Spleen (tissue), 11 donors: ENCODE measurements around the gene GLP2R. TPM values are rescaled to one million over a fixed set of nuclear protein-coding genes. Genes with fewer than 3 reads are reported as not detected.
A peak's percentile ranks its signal among the peaks of the same experiment; 100 is the strongest.

Experiments used
- DNase-seq: peaks from one replicate; pipeline ENCODE4 v3.0.0-alpha.2; 2020
- H3K27ac ChIP-seq, 8 donors: fragments of 200-600 bp; sonication (generic) in 7 of 8; 1 replicate in 4 of 8; 2 replicates in 4 of 8; pipeline versions ENCODE4 v1.5.0 to v1.8.0; 2016 to 2021; ENCODE audit warnings: inconsistent platforms in 4 of 8, mild to moderate bottlenecking in 4 of 8, moderate library complexity in 1 of 8
- H3K27me3 ChIP-seq, 7 donors: fragments of 200-600 bp; sonication (generic) in 6 of 7; replicated peaks in 1 of 7; 1 replicate in 4 of 7; 2 replicates in 3 of 7; pipeline versions ENCODE4 v1.5.0 to v1.8.0; 2016 to 2021; ENCODE audit warnings: inconsistent platforms in 3 of 7, mild to moderate bottlenecking in 1 of 7
- H3K36me3 ChIP-seq, 6 donors: fragments of 200-600 bp; sonication (generic) in 5 of 6; 1 replicate in 4 of 6; 2 replicates in 2 of 6; pipeline versions ENCODE4 v1.5.0 to v1.8.0; 2016 to 2021; ENCODE audit warnings: inconsistent platforms in 2 of 6
- H3K4me1 ChIP-seq, 6 donors: fragments of 200-600 bp; sonication (generic) in 5 of 6; 1 replicate in 3 of 6; 2 replicates in 3 of 6; pipeline versions ENCODE4 v1.5.0 to v1.8.0; 2016 to 2021; ENCODE audit warnings: inconsistent platforms in 3 of 6
- H3K4me3 ChIP-seq, 8 donors: fragments of 200-600 bp; sonication (generic) in 7 of 8; 1 replicate in 4 of 8; 2 replicates in 4 of 8; pipeline versions ENCODE4 v1.5.0 to v1.8.0; 2016 to 2021; ENCODE audit warnings: inconsistent platforms in 4 of 8, mild to moderate bottlenecking in 4 of 8, moderate library complexity in 2 of 8
- H3K9me3 ChIP-seq, 8 donors: fragments of 200-600 bp; sonication (generic) in 7 of 8; 1 replicate in 4 of 8; 2 replicates in 4 of 8; pipeline versions ENCODE4 v1.5.0 to v1.8.0; 2016 to 2021; ENCODE audit warnings: inconsistent platforms in 4 of 8
- CTCF ChIP-seq, 11 experiments: fragments of 200-600 bp in 7 of 11; fragments of 450-650 bp in 4 of 11; sonication (generic) in 4 of 11; IDR thresholded peaks in 8 of 11; conservative IDR thresholded peaks in 3 of 11; 1 replicate in 7 of 11; 2 replicates in 4 of 11; pipeline versions ENCODE4 v1.4.0 to v1.8.0; 2016 to 2021; ENCODE audit warnings: antibody characterized with exemption in 11 of 11, inconsistent platforms in 4 of 11, mild to moderate bottlenecking in 1 of 11
- POLR2A ChIP-seq, 3 donors: fragments of 450-650 bp; IDR thresholded peaks; one replicate each; pipeline ENCODE4 v1.5.1; 2017; ENCODE audit warnings: antibody characterized with exemption in 3 of 3, mild to moderate bottlenecking in 1 of 3
- POLR2AphosphoS5 ChIP-seq, 3 donors: sonication (generic); formaldehyde crosslinking; IDR thresholded peaks; one replicate each; pipeline ENCODE4 v1.5.1; 2017; ENCODE audit warnings: antibody characterized with exemption in 3 of 3
- WGBS, 5 donors: extraction: QIAGEN DNeasy Blood & Tissue Kit in 3 of 5; methylation state at CpG; one replicate each; pipeline versions ENCODE4 v1.1.5 to v1.1.7; 2013 to 2018; 5-methylcytosine and 5-hydroxymethylcytosine counted together
- intact Hi-C: fragments of 100-400 bp; cut with DNase I; formaldehyde crosslinking; loops from one replicate; pipeline ENCODE4 v1.15.0; 2023; ENCODE audit warnings: low total_unique reads
- polyA plus RNA-seq, 3 donors: library from polyadenylated mRNA; stranded (reverse); fragments of 200-250 nt; gene quantifications; one replicate each; pipeline ENCODE4 v1.2.1, GENCODE V29; 2013
- total RNA-seq, 7 donors: library from RNA; depleted of rRNA in 3 of 7; stranded (reverse); fragments of >200 nt in 3 of 7; fragmentation: NEBNext Ultra II Directional in 4 of 7; extraction: Animal tissue kit (Norgen Biotek cat#: 25700) in 4 of 7; gene quantifications; one replicate each; pipeline versions ENCODE4 v1.1.0 to v1.2.1, GENCODE V29; 2016 to 2021
- donor health status: healthy with polysubstance abuse.
- donor health status: DM: no; HTN: no; CAD: no; lungs with moderate emphysema.
- donor health status: DM: no; HTN: no; CAD: no.
- donor health status: Bipolar disorder and iron deficiency.
- donor health status: healthy.
- donor health status: DM: no; HTN: no; CAD: no.
- donor health status: DM: yes; HTN: yes; CAD: no.

GLP2R gene
- total and polyA plus RNA-seq, 10 donors = 0.07 to 0.63 (median 0.15) TPM; not detected in 4

- Histone ChIP-seq H3K4me1 (peaks cover 0 to 13% (median 3%) of the 10 kb centered on the region in 6 donors), H3K36me3 (peaks cover 0 to 100% (median 10%) of the 10 kb centered on the region in 6 donors), H3K27ac (no peak overlapping the region), H3K4me3 (no peak overlapping the region), H3K9me3 (peaks cover 0 to 15% (median 12%) of the 10 kb centered on the region in 8 donors), H3K27me3 (no peaks in the 10 kb centered on the region)
- TF ChIP-seq POLR2AphosphoS5 (IDR thresholded peaks at IDR 0.05) (no peak), CTCF (IDR thresholded peaks at IDR 0.05 in 8 of 11, conservative IDR thresholded peaks at IDR 0.05 in 3 of 11) (no peak), POLR2A (IDR thresholded peaks at IDR 0.05) (no peak)
- WGBS, 5 donors = 84 to 98% (median 90%) methylated on average over 7 of the region's 7 CpGs
- intact Hi-C loops = no loop called here
- no peak for DNase-seq
Measured at GRCh38 chr17:9934331-9934730, 108.6 kb downstream of the GLP2R start.

- H3K4me3 ChIP-seq = no peak overlapping the region
- H3K9me3 ChIP-seq = peaks cover 0 to 16% (median 12%) of the 10 kb centered on the region in 8 donors
- no peak for TF ChIP-seq POLR2A (IDR thresholded peaks at IDR 0.05)
- no peak for TF ChIP-seq POLR2AphosphoS5 (IDR thresholded peaks at IDR 0.05)
- no peak for TF ChIP-seq CTCF (IDR thresholded peaks at IDR 0.05 in 8 of 11, conservative IDR thresholded peaks at IDR 0.05 in 3 of 11)
- H3K27ac ChIP-seq = peak overlapping the region in 2 of 8 donors; percentile 21 to 27
- peaks cover 0 to 13% (median 3%) of the 10 kb centered on the region in 6 donors for H3K4me1 ChIP-seq
- intact Hi-C loops = no loop called here
- no peak for DNase-seq
- peaks cover 0 to 100% (median 15%) of the 10 kb centered on the region in 6 donors for H3K36me3 ChIP-seq
- 77 to 80% (median 79%) methylated on average over 6 of the region's 6 CpGs for WGBS, 5 donors
- no peaks in the 10 kb centered on the region for H3K27me3 ChIP-seq
Measured at GRCh38 chr17:9935408-9935807, 109.7 kb downstream of the GLP2R start.

- Histone ChIP-seq H3K27ac (no peak overlapping the region), H3K4me3 (no peak overlapping the region), H3K9me3 (peaks cover 0 to 16% (median 12%) of the 10 kb centered on the region in 8 donors), H3K36me3 (peaks cover 0 to 100% (median 18%) of the 10 kb centered on the region in 6 donors), H3K4me1 (peaks cover 0 to 13% (median 3%) of the 10 kb centered on the region in 6 donors), H3K27me3 (no peaks in the 10 kb centered on the region)
- TF ChIP-seq POLR2A (IDR thresholded peaks at IDR 0.05) = no peak
- TF ChIP-seq CTCF (IDR thresholded peaks at IDR 0.05 in 8 of 11, conservative IDR thresholded peaks at IDR 0.05 in 3 of 11) = no peak
- no peak for TF ChIP-seq POLR2AphosphoS5 (IDR thresholded peaks at IDR 0.05)
- intact Hi-C loops = no loop called here
- DNase-seq = no peak
- 62 to 86% (median 81%) methylated on average over 3 of the region's 3 CpGs for WGBS, 5 donors
Measured at GRCh38 chr17:9936095-9936494, 110.4 kb downstream of the GLP2R start.

- no peak for DNase-seq
- Histone ChIP-seq H3K9me3 (peaks cover 0 to 16% (median 12%) of the 10 kb centered on the region in 8 donors), H3K27me3 (no peaks in the 10 kb centered on the region), H3K36me3 (peaks cover 0 to 100% (median 21%) of the 10 kb centered on the region in 6 donors), H3K27ac (peak overlapping the region in 2 of 8 donors; percentile 50 to 58), H3K4me1 (peaks cover 0 to 13% (median 3%) of the 10 kb centered on the region in 6 donors), H3K4me3 (no peak overlapping the region)
- intact Hi-C loops = no loop called here
- TF ChIP-seq POLR2AphosphoS5 (IDR thresholded peaks at IDR 0.05) (peak; percentile 55 to 61 (median 59)), CTCF (IDR thresholded peaks at IDR 0.05 in 8 of 11, conservative IDR thresholded peaks at IDR 0.05 in 3 of 11) (no peak), POLR2A (IDR thresholded peaks at IDR 0.05) (no peak)
- WGBS, 5 donors = 76 to 85% (median 83%) methylated on average over 12 to 13 of the region's 13 CpGs
Measured at GRCh38 chr17:9937241-9937761, 111.6 kb downstream of the GLP2R start.
